Smooth muscle cell of bladder (primary cell): ENCODE measurements around the gene EPM2AIP1. TPM values are rescaled to one million over a fixed set of nuclear protein-coding genes. Genes with fewer than 3 reads are reported as not detected.

Source experiments
- total RNA-seq: library from RNA; depleted of rRNA; stranded (reverse); fragments of >200 nt; gene quantifications from 2 replicates; pipeline ENCODE4 v1.2.3, GENCODE V29; 2014

EPM2AIP1 gene
- total RNA-seq: 12.9 and 14.7 TPM in 2 replicates

GRCh38 chr3:36992806-36993325 is at the start of gene EPM2AIP1:
Gene EPM2AIP1 (minus strand): TSS chr3:36993131. CDS start chr3:36993077, 54 bp downstream.

GRCh38 chr3:36993326-36994283 is 674 bp upstream of the EPM2AIP1 start, which contains the start of gene MLH1:
Gene MLH1 (plus strand): TSS chr3:36993518. CDS start chr3:36993548, 30 bp downstream.

GRCh38 chr3:36944641-36945270 is 48.2 kb downstream of the EPM2AIP1 start, which contains the start of gene TRANK1:
Gene TRANK1 (minus strand): TSS chr3:36945054. CDS start chr3:36944809, 245 bp downstream.

Other genes starting within 250 kb of the EPM2AIP1 start
- under 0.01 TPM in 1 of 2 replicates, not detected in the other for gene DCLK3, start 228.6 kb downstream of the EPM2AIP1 start, total RNA-seq
- gene TRANK1, start 48.1 kb downstream of the EPM2AIP1 start, total RNA-seq: 14.4 and 15.5 TPM in 2 replicates
- gene MLH1, start 387 bp upstream of the EPM2AIP1 start, total RNA-seq: 43.3 and 43.8 TPM in 2 replicates
- gene LRRFIP2, start 181.5 kb upstream of the EPM2AIP1 start, total RNA-seq: 35.1 and 41.6 TPM in 2 replicates